NCI-H1436 treated with DMSO at 0.1 percent for 48 hours (cell line): Measurements from ENCODE around the gene MEIS3.
"Not testable (repeated sequence)": the region's sequence is repeated elsewhere in the genome, so short reads cannot be mapped to it uniquely, and the experiment has no call there.

Experiments used
- DNase-seq: peaks from one replicate; lab custom pipeline; 2025; lab: John Stamatoyannopoulos, UW

MEIS3 gene

DNA sequence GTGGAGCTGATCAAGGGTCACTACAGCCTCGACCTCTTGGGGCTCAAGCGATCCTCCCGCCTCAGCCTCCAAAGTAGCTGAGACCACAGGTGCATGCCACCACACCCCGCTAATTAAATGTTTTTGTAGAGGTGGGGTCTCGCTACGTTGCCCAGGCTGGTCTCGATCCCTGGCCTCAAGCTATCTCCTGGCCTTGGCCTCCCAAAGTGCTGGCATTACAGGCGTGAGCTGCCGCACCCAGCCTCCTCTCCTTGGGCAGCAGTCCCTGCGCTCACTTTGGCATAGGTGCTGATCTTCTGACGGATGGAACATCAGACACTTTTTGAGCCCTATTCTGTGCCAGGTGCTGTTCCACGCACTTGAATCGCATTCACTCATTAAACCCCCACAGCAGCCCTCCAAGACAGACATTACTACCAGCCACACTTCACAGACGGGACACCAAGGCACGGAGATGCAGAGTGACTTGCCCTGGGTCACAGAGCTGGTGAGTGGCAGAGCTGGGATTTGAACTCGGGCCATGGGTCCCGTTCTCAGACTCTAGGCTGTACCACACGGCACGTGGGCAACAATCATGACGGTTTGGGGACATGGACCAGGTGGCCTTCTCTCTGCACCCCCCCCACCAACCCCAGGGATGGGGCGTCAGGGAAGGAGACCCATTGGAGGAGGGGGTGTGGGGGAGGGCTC lies 3.2 kb downstream of the MEIS3 start:
- DNase-seq: no peak

GRCh38 chr19:47414469-47414868 lies 4.9 kb downstream of the MEIS3 start:
- DNase-seq: no peak

DNA sequence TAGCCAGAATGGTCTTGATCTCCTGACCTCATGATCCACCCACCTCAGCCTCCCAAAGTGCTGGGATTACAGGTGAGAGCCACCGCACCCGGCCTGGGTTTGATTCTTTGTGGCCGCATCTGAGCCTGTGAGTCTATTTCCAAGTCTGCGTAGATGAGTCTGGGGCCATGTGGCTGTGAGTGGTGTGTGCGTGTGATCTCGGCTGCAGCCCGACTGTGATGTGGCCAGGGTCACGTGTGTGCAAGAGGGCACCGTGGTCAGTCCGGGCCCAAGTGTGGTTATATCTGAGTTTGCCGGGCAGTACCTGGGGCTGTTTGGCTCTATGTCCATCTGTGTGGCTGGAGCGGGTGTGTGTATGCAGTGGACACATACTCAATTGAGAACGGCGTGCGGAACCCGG lies 5.4 kb downstream of the MEIS3 start:
- no peak for DNase-seq

DNA sequence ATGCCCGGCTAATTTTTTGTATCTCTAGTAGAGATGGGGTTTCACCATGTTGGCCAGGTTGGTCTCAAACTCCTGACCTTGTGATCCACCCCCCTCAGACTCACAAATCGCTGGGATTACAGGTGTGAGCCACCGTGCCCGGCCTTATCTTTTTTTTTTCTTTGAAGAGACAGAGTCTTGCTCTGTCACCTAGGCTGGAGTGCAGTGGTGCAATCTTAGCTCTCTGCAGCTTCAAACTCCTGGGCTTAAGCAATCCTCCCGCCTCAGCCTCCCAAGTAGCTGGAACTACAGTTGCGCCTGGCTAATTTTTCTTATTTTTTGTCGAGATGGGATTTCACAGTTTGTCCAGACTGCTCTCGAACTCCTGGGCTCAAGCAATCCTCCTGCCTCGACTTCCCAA lies 7.6 kb downstream of the MEIS3 start:
- not testable (repeated sequence) for DNase-seq

- DNase-seq: no peak
These were observed 8.2 kb downstream of the MEIS3 start for GRCh38 chr19:47411101-47411500.

DNA sequence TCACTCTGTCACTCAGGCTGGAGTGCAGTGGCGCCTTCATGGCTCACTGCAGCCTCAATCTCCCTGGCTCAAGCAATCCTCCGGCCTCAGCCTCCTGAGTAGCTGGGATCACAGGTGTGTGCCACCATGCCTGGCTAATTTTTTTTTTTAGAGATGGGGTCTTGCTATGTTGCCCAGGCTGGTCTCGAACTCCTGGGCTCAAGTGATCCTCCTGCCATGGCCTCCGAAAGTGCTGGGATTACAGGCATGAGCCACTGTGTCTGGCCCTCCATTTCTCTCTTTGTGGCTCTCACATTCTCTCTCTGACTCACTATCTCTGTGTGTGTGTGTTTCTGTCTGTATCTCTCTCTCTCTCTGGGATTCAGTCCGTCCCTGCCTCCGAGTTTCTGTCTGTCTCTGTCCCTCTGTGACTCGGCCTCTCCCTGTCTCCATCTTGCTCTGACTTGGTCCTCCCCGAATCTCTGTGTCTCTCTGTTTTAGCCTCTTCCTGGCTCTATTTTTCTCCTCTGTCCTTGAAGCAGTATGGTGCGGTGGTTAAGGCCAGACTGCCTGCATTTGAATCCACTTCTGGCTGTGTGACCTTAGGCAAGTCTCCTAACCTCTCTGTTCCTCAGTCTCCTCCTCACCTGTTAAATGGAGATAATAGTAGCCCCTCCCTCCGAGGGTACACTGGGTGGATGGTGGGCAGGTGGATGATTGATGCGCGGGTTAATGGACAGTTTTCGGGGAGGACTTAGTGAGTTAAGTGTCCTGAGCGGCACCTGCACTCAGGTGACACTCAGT lies 11.0 kb downstream of the MEIS3 start:
- DNase-seq: no peak

DNA sequence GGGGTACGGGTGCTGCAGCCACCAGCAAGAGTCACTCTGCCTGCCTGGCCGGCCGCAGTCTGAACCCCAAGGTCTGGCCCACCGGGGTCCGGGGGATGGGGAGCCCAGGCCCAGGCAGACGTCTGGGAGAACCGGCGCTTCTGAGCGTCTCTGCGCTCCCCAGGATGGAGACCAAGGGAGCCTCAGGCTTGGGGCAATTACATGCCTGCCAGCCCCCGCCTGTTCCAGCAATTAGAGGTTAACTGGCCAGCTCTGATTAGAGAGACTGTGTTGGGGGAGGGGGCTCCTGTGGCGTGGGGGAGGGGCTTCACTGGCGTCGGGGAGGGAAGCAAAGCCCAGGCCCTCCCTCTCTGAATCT lies 11.9 kb downstream of the MEIS3 start:
- DNase-seq: no peak

DNA sequence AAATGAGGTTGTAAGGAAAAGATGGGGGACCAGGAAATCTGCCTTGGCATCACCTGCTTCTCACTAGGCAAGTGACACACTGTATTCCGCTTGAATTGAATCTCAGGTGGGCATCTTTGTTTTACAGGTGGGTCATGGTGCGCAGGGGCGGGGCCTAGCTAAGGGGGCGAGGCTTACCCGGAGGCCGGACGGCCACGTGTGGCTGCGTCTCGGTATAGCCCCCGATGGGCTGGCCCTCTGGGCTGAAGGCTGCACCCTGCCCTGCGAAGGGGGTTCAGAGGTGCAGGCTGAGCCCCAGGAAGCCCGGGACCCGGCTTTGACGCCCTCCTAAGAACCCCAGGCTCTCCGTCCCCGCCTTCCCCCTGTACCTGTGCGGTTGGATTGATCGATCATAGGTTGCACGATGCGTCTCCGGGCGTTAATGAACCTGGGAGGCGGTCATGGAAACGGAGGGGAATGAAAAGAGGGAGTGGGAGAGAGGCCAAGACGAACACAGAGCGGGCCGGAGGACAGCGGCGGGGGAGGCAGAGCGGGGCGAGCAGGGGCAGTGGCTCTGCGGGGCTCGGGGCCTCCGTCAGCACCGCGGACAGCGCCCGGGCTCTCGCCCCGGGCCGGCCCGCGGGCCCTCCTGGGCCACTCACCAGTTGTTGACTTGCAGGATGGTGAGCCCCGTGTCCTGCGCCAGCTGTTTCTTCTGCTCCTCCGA lies 12.5 kb downstream of the MEIS3 start:
- DNase-seq: no peak

- no peak for DNase-seq
These were observed 13.4 kb downstream of the MEIS3 start for GRCh38 chr19:47405854-47406417.

DNA sequence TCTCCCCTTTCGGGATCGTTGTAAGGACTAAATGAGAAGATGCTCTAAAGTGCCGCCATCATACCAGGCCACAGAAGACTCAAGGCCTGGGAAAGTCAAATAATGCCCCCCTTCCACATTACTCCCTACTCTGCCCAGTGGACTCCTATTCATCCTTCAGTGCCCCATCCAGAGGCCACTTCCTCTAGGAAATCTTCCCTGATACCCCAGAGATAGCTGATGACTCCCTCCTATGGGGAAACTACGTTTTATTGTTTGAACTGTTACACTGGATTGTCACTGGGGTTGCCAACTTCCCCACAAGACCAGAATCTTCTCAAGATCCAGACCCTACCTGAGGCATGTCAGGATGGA lies 14.2 kb downstream of the MEIS3 start:
- DNase-seq: no peak

GRCh38 chr19:47404334-47405196 lies 14.8 kb downstream of the MEIS3 start:
- DNase-seq: no peak

GRCh38 chr19:47402504-47402903 lies 16.8 kb downstream of the MEIS3 start:
- no peak for DNase-seq

DNA sequence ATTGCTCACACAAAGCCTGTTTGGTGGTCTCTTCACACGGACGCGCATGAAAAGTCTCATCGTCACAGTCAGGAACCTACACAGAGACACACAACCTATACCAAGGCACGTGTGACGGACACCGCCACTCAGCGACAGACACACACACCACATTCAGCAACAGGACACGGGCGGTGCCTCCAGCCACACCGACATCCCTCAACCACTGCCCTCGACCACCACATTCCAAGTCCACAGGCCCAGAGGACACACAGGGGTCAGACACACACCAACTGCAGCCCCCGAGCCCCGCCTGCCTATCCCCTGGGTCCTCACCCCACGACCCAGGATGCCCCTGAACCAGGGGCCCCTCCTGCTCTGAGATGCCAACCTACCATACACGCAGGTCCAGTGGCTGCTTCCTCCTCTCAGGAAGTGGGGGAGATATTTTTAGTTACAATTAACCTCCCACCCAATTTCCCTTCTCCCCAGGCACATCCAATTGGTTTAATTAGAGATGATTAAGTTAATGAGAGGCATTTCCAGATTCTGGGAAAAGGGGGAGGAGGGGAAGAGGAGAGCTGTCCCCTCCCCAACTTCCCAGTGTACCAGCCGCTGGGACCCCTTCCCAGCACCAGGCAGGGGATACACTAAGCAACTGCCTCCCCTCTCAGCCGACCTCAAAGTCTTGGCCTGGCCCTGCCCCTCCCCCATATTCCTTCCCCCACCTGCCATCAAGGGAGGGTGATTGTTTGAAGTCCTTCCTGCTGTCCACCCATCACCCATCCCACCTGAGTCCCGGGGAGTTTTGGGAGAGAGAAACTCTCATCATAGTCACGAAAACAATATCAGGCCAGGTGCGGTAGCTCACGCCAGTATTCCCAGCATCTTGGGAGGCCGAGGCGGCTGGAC lies 20.4 kb downstream of the MEIS3 start:
- no peak for DNase-seq

GRCh38 chr19:47391510-47392223 lies 27.7 kb downstream of the MEIS3 start:
- no peak for DNase-seq

- no peak for DNase-seq
These were observed 28.5 kb downstream of the MEIS3 start for GRCh38 chr19:47390533-47391488.

DNA sequence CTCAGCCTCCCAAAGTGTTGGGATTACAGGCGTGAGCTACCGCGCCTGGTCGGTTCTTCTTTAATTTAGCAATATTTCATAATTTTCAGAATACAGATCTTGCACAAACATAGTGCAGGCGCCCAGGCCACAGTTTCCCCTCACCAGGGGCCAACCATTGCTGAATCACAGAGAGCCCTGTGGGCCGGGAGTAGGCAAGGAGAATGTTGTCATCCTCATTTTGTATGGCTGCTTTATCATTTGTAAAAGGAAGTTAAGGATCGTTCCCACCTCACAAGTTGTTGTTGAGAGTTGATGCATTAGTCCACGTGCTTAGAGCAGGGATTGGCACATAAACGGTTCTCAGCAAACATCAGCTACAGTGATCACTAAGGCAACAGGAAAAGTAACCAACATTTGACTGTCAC lies 30.2 kb downstream of the MEIS3 start:
- no peak for DNase-seq

GRCh38 chr19:47388721-47389120 lies 30.6 kb downstream of the MEIS3 start:
- DNase-seq: not testable (repeated sequence)

DNA sequence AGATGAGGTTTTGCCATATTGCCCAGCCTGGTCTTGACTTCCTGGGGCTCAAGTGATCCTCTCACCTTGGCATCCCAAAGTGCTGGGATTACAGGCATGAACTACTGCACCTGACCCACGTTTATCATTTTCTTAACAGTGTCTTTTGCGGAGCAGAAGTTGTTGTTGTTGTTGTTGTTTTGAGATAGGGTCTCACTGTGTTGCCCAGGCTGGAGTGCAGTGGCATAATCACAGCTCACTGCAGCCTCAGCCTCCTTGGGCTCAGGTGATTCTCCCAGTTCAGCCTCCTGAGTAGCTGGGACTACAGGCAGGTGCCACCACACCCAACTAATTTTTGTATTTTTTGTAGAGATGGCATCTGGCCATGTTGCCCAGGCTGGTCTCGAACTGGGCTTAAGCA lies 31.7 kb downstream of the MEIS3 start:
- DNase-seq: not testable (repeated sequence)

DNA sequence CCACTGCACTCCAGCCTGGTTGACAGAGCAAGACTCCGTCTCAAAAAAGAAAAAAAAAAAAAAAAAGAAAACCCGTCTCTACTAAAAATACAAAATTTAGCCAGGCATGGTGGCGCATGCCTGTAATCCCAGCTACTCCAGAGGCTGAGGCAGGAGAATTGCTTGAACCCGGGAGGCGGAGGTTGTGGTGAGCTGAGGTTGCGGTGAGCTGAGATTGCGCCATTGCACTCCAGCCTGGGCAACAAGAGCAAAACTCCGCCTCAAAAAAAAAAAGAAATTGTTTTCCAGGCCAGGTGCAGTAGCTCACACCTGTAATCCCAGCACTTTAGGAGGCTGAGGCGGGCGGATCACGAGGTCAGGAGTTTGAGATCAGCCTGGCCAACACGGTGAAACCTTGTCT lies 32.7 kb downstream of the MEIS3 start:
- not testable (repeated sequence) for DNase-seq
